Measurements from ENCODE around the gene AKT2.

AKT2 gene

DNA sequence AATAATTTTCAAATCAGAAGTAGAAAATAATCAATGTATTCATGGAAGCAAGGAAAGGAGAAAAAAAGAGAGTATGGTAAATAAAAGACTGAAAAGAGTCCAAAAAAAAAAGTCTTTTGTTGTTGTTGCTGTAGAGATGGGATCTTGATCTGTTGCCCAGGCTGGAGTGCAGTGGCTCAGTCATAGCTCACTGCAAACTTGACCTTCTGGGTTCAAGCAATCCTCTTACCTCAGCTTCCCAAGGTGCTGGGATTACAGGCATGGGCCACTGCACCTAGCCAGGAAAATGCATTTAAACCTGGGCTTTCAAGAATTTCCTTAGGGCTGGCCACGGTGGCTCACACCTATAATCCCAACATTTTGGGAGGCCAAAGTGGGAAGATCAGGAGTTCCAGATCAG lies 100.9 kb downstream of the AKT2 start:
- no peak for DNase-seq (ENCODE audit: low spot score)

All from pons (tissue), 1 donor.